HG03378 (cell line): ENCODE data around the gene NFATC1.

Experiments used
- ATAC-seq: cut with Tn5 transposase; IDR thresholded peaks from one replicate; pipeline ENCODE4 v1.9.1; 2021; ENCODE audit warnings: mild to moderate bottlenecking, moderate library complexity; ENCODE audit not compliant: unreplicated experiment

Gene NFATC1

DNA sequence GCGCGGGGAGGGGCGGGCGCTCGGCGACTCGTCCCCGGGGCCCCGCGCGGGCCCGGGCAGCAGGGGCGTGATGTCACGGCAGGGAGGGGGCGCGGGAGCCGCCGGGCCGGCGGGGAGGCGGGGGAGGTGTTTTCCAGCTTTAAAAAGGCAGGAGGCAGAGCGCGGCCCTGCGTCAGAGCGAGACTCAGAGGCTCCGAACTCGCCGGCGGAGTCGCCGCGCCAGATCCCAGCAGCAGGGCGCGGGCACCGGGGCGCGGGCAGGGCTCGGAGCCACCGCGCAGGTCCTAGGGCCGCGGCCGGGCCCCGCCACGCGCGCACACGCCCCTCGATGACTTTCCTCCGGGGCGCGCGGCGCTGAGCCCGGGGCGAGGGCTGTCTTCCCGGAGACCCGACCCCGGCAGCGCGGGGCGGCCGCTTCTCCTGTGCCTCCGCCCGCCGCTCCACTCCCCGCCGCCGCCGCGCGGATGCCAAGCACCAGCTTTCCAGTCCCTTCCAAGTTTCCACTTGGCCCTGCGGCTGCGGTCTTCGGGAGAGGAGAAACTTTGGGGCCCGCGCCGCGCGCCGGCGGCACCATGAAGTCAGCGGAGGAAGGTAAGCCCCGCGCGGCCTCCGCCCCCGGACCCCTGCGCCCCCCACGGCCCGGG is at the start of gene NFATC1:
Gene NFATC1, plus strand, starts transcription at position 170 of the 644 bp plus-strand sequence. Its CDS starts 295 bp downstream, at position 465.
- no peak for ATAC-seq

DNA sequence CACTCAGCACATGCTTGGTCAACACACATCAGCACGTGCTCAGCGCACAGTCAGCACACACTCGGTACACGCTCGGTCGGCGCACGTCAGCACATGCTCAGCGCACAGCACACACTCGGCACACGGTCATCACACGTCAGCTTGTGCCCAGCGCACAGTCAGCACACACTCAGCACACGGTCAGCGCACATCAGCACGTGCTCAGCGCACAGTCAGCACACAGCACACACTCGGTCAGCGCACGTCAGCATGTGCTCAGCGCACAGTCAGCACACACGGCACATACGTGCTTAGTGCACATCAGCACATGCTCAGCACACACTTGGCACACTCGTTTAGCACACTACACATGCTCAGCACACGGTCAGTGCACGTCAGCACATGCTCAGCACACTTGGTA is 49.7 kb upstream of the NFATC1 start:
- ATAC-seq: no peak

DNA sequence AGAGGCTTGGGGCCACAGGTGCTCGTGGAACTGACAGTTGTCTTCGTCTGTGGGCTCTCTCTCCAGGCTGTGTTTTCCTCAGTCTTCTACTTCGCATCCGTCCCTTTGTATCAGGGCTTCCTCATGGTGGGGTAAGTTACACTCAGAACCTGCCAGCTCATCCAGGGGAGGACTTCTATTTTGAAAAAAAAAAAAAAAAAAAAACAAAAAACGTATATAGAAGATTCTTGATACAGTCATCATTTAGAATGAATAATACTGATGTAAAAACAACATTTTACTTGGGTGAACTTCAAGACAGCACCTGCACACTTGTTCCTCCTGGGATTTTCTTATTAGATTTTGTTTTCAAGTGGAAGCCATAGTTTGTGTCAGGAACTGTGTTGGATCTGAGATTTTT is 47.7 kb upstream of the NFATC1 start:
- ATAC-seq: no peak

DNA sequence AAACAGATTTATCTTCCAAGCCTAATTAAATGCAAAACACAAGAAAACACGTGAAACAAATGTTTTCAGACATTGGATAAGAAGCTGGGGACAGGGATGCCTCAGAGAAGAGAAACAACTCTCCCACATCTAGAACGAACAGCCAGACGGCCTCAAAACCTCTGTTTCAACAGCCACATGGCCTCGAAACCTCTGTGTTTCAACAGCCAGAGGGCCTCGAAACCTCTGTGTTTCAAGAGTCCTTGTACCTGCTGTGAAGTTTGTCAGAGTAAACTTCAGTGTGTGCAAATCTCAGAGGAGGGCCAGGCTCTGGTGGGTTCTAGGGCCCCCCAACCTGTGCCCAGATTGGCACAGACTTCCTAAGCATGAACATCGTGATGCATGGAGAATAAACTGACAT is 43.3 kb upstream of the NFATC1 start:
- no peak for ATAC-seq

DNA sequence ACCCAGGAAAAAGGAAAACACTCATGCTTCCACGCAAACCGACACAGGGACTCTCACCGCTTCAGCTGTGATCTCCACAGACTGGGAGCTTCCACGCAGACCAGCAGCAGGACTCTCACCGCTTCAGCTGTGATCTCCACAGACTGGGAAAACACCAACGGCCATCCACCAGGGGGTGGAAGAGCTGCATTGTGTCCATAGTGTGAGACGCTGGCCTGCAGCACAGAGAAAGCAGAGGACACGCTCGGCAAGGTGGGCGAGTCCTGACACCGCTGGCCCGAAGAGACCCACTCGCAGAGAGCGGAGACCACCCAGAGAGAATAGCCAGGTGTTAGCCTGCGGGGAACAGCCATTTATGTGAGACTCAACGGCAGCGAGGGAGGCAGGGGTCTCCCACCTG is 42.5 kb upstream of the NFATC1 start:
- no peak for ATAC-seq

DNA sequence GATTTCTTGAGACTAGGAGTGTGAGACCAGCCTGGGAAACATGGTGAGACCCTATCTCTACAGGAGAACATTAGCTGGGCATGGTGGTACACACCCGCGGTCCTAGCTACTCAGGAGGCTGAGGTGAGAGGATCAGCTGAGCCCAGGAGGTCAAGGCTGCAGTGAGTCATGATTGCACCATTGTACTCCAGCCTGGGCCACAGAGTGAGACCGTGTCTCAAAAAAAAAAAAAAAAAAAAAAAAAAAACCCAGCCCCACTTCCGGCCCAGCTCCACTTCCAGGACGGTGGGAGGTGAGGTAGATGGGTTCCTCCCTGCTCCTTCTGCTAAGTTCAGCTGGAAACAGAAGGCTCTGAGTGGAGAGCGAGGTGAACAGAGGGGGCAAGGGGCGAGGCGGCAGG is 41.4 kb upstream of the NFATC1 start:
- no peak for ATAC-seq

DNA sequence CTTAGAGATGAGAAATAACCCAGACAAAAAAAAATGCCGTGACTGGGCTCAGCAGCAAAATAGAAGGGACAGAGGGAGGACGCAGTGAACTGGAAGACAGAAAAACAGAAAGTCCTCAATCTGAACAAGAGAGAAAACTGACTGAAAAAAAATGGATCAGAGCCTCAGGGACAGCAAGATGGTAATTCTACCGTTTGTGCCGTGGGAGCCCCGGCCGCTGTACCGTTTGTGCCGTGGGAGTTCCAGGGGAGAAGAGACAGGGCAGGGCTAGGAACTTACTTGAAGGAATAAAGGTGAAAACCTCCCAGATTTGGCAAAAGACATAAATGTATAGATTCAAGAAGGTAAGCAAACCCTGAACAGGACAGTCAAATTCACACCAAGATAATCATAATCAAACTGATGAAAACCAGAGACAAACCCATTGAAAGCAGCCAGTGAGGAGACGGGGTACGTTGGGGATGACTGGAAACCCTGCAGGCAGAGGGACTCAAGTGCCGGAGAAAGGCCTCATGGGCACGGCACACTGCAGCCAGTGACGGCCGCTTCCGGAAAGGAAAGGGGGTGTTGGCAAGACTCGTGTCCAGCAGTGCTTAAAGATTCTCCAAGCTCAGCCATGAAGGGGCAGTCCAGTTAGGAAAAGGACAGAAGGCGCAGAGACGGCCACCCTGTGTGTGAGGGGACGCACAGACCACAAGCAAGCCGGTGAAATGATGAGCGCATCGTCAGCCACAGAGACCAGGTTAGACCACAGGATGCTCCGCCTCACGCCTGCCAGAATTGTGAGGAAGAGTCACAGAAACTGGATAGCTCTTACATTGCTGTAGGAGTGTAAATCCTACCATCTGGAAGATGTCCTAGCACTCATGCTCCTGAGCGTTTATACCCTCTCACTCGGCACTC is 40.0 kb upstream of the NFATC1 start:
- peak; percentile 36 for ATAC-seq

DNA sequence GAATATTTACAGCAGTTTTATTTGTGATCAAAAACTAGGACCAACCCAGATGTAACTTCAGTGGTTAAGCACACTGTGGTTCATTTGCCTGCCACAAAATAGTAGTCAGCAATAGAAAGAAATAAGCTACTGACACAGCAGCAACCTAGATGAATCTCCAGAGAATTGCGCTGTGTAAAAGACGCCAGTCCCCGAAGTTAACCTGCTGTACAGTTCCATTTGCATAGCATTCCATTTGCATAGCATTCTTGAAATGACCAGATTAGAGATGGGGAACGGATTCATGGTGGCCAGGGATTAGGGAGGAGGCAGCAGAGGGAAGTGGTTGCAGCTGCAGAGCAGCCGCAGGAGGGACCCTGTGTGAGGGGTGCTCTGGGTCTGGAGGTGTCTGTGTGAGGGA is 39.3 kb upstream of the NFATC1 start:
- ATAC-seq: peak; percentile 89

DNA sequence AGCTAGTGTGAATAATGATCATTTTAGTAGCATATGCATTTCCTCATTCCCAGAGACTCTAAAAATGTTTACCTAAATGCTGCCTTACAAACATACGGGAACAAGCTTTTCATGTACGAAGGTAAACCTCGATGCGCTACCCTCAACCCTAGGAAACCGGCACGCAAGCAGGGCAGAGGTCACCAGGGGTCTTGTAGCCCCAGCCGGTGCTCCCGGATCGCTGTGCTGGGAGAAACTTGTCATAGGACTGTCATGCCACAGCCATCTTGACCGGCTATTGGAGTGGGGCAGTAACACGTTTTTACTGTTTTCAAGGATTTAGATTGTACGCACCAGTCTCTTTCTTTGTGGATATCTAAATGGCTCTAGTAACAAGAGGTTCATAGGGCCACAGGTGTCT is 34.8 kb upstream of the NFATC1 start:
- ATAC-seq: no peak

DNA sequence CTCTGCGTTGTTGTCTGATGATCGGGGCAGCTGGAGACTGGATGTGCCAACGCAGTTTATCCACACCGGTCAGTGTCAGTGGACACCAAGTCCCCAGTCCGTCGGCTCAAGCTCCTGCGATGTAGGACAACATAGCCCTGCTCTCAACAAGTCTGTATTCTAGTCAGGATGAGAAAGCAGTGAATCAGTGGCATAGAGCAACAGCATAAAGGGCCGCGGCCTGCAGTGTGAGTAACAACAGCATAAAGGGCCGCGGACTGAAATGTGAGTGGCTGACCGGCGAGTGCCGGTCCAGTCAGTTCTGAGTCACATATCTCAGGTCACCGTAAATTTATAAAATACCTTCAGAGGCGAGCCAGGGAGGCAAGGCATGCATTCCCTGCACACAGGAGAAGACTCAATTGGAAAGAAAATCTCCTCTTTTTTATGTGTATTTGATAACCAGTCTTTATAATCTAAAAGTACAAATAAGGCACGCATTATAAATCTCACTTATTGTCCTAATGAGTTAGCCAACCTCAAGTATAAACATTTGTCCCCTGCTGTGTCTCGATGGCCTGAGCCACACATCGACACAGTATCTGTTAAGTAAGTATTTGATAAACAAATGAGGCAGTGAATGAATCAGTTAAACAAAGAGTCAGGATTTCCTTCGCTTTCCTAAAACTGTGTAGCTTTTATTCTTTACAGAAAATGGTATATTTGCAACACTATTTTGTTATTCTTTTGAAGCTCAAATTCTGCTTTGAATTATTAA is 33.8 kb upstream of the NFATC1 start:
- ATAC-seq: no peak

DNA sequence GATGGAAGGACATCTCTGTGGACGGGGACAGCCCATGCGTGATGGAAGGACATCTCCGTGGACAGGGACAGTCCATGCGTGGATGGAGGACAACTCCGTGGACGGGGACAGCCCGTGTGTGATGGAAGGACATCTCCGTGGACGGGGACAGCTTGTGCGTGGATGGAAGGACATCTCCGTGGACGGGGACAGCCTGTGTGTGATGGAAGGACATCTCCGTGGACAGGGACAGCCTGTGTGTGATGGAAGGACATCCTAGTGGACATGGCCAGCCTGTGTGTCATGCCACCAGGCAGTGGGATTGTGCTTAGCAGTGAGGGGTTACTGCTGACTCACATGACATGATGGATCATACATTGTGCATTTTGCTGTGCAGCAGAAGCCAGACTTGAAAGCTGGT is 30.0 kb upstream of the NFATC1 start:
- ATAC-seq: no peak

DNA sequence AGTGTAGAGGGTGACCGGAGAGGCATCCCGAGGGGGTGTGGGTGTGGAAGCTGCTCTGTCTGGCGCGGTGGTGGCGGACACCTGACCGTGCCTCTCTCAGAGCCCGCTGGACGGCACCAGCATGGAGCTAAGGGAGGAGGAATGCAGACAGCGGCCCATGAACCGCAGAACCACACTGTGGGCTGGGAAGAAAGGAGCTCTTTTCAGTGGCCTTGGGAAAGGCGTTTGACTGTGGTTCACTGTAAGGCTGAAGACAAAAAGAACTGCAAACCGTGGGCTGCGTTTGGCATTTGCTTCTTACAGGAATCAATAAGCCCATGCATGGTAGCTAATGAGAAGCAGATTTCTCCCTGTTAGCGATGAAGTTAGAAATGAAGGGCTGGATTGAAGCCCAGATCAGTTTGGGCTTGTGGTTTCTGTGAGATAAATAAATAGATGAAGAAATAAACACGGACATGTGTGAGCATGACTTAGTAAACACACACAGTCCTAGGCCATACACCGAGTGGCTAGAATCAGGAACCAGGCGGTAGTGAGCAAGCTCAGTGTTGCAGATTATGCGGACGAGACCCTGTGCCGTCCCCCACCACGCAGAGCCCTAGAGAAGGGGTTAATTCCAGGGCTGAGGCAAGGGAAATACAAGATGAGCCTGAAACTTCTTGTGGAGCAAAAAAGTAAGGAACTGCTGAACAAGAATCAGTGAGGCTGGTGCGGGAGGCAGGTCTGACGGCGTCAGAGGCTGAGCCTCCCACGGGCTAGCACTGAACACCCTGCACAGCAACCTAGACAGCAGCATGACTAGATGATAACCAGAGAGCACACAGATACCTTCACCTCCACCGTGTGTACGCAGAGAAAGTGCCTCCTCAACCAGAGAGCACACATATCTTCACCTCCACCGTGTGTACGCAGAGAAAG is 29.3 kb upstream of the NFATC1 start:
- ATAC-seq: no peak

DNA sequence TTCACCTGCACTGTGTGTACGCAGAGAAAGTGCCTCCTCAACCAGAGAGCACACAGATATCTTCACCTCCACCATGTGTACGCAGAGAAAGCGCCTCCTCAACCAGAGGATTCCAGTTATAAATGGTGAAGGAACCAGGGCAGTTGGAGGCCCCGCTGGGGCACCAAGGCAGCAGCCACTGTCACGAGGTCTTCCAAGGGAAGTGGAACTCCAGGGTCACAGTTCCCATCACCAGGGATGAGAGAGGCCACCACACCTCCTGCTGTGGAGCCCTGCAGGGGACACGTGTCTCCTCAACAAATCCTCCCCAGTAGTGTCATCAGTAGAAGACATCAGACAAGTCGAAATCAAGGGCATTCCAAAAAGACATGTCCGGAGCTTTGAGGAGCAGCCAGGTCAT is 28.2 kb upstream of the NFATC1 start:
- ATAC-seq: no peak

DNA sequence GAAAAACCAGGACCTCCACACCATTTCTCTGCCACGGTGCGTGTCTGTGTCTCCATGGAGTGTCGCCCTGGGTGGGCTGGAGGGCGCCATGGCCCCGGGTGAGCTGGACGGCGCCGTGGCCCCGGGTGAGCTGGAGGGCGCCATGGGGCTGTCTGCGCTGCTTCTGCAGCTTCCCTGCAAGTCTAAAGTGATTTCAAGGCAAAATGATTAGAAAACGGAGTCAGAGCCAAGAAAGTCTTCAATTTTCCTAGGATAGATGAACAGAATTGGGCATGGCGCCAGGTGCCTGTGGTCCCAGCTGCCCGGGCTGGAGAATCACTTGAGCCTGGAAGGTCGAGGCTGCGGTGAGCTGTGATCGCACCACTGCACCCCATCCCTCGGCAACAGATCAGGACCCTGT is 27.7 kb upstream of the NFATC1 start:
- no peak for ATAC-seq

DNA sequence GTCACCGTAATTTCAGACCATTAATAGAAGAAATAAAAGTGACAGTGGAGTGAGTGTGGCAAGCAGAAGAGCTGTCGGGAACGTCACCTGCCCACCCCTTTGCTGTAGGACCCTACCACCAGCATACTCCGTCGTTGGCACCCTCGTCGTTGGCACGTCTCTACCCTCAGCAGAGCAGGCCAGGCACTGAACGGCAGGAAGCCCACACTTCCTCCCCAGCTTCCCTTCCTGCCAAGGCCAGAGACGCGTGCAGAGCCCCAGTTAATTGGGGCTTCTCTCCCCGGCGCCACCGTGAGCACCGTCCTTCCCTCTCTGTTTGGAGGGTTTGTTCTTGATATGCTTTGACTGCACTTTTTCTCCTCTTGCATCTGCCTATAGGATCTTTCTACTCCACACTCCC is 27.0 kb upstream of the NFATC1 start:
- no peak for ATAC-seq

DNA sequence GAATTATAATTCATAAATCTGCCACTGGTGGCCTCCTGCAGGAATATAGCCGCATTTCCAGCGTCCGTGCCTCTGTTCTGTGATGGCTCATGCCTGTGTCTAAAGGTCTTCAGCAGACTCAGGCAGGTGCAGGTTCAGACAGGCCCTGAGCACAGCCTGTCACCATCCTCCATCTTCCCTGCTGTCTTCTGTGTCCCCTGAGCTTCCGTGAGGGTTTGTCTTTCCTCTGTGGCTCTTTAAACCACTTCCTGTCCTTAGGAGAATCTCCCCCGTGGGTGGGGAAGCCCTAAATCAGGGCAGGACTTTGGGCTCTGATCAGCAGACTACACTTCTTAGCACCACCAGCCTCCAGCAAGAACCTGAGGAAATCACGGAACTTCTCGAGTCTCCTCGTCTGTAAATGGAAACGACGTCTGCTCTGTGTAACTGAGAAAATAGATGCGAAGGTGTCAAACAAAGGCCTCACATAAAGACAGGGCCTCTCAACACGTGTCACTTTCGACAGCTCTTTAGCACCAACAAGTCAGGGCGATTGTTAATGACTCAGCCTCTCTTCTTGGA is 24.1 kb upstream of the NFATC1 start:
- peak; percentile 41 for ATAC-seq

DNA sequence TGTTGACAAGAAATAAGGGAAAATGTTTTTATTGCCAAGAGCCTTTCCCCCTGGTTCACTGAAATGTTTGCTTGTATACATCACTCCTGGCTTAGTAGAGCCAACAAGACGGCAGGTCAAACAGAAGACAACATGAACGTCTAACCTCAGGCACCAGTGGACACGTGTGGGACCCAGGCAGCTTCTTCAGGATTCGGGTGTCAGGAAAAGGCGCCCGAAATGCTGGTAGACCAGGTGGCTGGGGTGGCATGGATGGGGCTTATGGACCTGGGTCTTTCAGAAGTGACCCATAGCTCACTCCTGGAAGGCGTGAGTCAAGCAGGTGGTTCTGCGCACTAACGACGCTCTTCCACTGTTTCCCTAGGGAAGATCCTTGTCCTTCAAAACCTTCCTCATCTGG is 23.3 kb upstream of the NFATC1 start:
- ATAC-seq: no peak

DNA sequence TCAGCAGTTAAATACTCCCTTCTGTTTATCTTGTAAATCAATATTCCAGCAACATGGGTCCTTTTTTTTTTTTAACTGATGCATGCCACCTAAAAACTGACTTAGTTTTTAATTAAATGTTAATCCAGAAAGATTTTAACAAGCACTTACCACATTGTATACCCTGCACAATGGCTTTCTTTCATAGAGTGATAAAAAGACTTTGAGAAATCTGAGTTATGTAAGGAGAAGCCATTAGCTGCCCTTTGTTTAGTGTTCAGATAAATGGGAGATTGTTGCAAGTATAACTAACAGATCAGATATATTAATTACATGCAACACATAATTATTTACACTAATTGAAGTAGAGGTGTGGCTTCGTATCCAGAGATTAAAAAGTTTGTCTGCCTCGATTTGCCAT is 22.7 kb upstream of the NFATC1 start:
- no peak for ATAC-seq

DNA sequence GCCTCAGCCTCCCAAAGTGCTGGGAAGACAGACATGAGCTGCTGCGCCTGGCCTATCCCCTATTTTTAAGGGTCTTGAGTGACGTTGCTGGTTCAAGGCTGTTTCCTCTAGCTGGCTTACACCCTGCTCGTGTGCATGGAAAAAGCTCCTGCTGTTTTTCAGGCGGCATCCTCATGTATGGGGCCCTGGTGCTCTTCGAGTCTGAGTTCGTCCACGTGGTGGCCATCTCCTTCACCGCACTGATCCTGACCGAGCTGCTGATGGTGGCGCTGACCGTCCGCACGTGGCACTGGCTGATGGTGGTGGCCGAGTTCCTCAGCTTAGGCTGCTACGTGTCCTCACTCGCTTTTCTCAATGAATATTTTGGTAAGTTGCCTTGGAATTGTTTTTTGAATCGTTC is 22.0 kb upstream of the NFATC1 start:
- ATAC-seq: no peak

DNA sequence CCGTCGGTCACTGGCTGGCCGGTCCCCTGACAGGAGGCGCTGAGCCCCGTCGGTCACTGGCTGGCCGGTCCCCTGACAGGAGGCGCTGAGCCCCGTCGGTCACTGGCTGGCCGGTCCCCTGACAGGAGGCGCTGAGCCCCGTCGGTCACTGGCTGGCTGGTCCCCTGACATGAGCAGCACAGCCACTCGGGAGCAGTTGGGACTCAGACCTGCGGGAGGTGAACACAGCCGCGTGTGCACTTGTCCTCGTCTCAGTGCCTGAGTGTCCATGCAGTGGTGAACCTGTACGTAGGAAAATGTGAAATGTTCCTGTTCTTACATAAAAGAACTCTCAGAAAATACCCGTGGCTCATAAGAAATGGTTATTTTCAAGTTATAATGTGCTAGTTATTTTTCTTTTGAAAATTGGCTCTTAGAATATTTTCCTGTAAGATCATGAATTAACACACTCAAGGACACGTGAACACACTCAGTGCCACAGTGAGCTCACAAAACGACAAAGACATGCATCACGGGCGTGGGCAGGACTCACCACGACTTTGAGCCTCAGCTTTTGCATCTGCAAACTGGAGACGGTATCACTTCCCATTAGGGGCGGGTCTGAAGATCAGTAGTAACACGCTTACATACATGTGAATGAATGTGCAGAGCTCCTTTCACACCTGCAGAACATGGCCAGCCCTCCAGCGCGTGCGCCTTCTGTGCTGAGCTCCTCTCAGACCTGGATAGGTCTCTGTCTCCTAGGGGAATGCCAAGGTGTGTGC is 21.1 kb upstream of the NFATC1 start:
- ATAC-seq: peak; percentile 85
